SK-N-MC (cell line): ENCODE data around the gene TMEM165.

ENCODE experiments used
- EZH2 ChIP-seq: fragments of 200-600 bp; sonication (generic); IDR thresholded peaks from one replicate; pipeline ENCODE4 v1.6.1; 2017; ENCODE audit warnings: antibody characterized with exemption
- POLR2AphosphoS5 ChIP-seq: IDR thresholded peaks from 2 replicates; pipeline ENCODE4 v1.6.1; 2012; ENCODE audit warnings: mild to moderate bottlenecking, low read depth, low read length, borderline replicate concordance

DNA sequence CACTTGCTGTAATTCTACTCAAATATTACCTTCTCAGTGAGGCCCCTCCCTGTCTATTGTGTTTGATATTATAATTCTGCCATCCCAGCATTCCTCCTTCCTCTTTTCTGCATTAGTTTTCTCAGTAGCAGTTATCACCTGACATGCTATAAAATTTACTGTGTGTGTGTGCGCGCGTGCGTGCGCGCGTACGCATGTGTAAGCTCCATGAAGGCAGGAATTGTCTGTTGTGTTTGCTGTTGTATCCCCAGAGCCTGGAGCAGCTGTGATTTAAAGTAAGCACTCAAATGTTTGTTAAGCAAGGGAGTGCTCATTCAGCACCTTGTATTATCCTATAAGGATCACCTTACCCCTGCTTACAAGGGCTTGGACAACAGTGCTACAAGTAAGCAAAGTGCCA, 41.1 kb upstream of the TMEM165 start:
- TF ChIP-seq POLR2AphosphoS5 (no peak), EZH2 (no peak)
